NK-92 (cell line): ENCODE data around the gene TNRC6A.

ENCODE experiments used
- DNase-seq: peaks from one replicate; lab custom pipeline; 2025; ENCODE audit not compliant: unreplicated experiment; lab: John Stamatoyannopoulos, UW

TNRC6A gene

GRCh38 chr16:24755201-24755874, 25.9 kb downstream of the TNRC6A start:
- DNase-seq, result no peak

GRCh38 chr16:24758373-24758772, 28.9 kb downstream of the TNRC6A start:
- no peak for DNase-seq

GRCh38 chr16:24759006-24759405, 29.6 kb downstream of the TNRC6A start:
- DNase-seq, result no peak

GRCh38 chr16:24761526-24761925, 32.1 kb downstream of the TNRC6A start:
- no peak for DNase-seq

- DNase-seq, result no peak
These were observed 35.5 kb downstream of the TNRC6A start for GRCh38 chr16:24764916-24765315.

- DNase-seq, result no peak
These were observed 36.6 kb downstream of the TNRC6A start for GRCh38 chr16:24766057-24766456.

GRCh38 chr16:24769806-24770205, 40.4 kb downstream of the TNRC6A start:
- no peak for DNase-seq

GRCh38 chr16:24771132-24771778, 41.8 kb downstream of the TNRC6A start:
- no peak for DNase-seq

- DNase-seq, result no peak
These were observed 42.3 kb downstream of the TNRC6A start for GRCh38 chr16:24771779-24772157.

GRCh38 chr16:24773771-24774427, 44.4 kb downstream of the TNRC6A start:
- DNase-seq, result no peak

- DNase-seq, result no peak
These were observed 45.1 kb downstream of the TNRC6A start for GRCh38 chr16:24774510-24774909.

- no peak for DNase-seq
These were observed 46.0 kb downstream of the TNRC6A start for GRCh38 chr16:24775455-24775854.

- DNase-seq, result no peak
These were observed 47.2 kb downstream of the TNRC6A start for GRCh38 chr16:24776501-24777220.

- no peak for DNase-seq
These were observed 49.2 kb downstream of the TNRC6A start for GRCh38 chr16:24778671-24779070.

GRCh38 chr16:24781256-24781655, 51.8 kb downstream of the TNRC6A start:
- DNase-seq, result no peak

- DNase-seq, result no peak
These were observed 54.7 kb downstream of the TNRC6A start for GRCh38 chr16:24784121-24784520.

- DNase-seq, result no peak
These were observed 60.4 kb downstream of the TNRC6A start for GRCh38 chr16:24789881-24790280.

GRCh38 chr16:24800586-24800985, 71.1 kb downstream of the TNRC6A start:
- no peak for DNase-seq

- DNase-seq, result no peak
These were observed 72.4 kb downstream of the TNRC6A start for GRCh38 chr16:24801761-24802302.

- DNase-seq, result no peak
These were observed 76.0 kb downstream of the TNRC6A start for GRCh38 chr16:24805484-24805883.

GRCh38 chr16:24807301-24807700, 77.8 kb downstream of the TNRC6A start:
- DNase-seq, result no peak
